ENCODE results near the gene ECEL1.

GRCh38 chr2:232519581-232520438, 32.2 kb upstream of the ECEL1 start, which contains the start of gene PRSS56:
- TF ChIP-seq PKNOX1 (IDR thresholded peaks at IDR 0.05) (no peak), BHLHE40 (IDR thresholded peaks at IDR 0.05; ENCODE audit: borderline replicate concordance) (no peak), FOXM1 (IDR thresholded peaks at IDR 0.05; ENCODE audit: borderline replicate concordance) (no peak), SP1 (IDR thresholded peaks at IDR 0.05) (no peak), HDGF (IDR thresholded peaks at IDR 0.05; ENCODE audit: borderline replicate concordance) (no peak), ARNT (IDR thresholded peaks at IDR 0.05) (no peak)
